GM18909 (cell line): ENCODE measurements around the gene NRXN2.

Experiments
- ATAC-seq: cut with Tn5 transposase; IDR thresholded peaks from one replicate; pipeline ENCODE4 v1.9.1; 2021; ENCODE audit warnings: mild to moderate bottlenecking; ENCODE audit not compliant: unreplicated experiment, poor library complexity

NRXN2 gene

GRCh38 chr11:64641596-64642417 is 81.2 kb downstream of the NRXN2 start:
- ATAC-seq, result no peak

DNA sequence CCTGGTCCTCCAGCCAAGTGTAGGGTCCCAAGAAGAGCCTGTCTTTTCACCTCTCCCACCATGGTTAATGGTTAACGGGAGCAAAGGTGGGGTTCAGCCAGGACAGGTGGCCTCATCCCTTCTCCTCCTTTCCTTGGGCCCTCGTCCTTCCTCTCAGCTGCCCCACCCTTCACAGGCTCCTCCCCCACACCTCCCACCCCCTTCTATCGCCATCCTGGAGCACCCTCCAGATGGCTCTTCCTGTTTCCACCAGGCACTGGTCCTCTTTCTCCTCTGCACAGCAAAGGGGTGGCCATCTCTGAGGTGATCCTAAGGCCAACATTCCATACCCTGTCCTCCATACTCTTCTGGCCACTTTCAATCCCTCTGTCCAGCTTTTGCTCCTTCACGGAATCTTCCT is 83.1 kb downstream of the NRXN2 start:
- no peak for ATAC-seq

DNA sequence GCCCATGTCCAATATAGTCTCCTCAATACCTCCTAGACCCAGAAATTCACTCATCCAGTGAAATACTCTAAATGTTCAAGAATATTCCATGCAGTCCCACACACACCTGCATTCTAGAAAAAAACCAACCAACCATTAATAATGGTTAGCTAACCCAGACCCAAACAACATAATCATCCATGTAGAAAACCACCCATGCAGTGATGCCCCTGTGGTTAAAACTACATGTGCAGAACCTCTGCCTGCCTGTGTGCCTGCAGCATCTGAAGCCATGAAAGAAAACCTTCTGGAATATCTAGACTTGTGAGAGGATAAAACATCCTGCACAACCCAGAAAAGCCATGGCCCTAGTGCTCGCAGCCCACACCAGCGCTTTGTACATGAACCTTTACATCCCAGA is 84.2 kb downstream of the NRXN2 start:
- no peak for ATAC-seq

- ATAC-seq, result no peak
Measured at GRCh38 chr11:64638018-64638665, 84.9 kb downstream of the NRXN2 start.

- no peak for ATAC-seq
Measured at GRCh38 chr11:64637334-64638017, 85.5 kb downstream of the NRXN2 start.

GRCh38 chr11:64633555-64634159 is 89.3 kb downstream of the NRXN2 start:
- no peak for ATAC-seq

- ATAC-seq, result no peak
Measured at GRCh38 chr11:64632654-64633053, 90.3 kb downstream of the NRXN2 start.

DNA sequence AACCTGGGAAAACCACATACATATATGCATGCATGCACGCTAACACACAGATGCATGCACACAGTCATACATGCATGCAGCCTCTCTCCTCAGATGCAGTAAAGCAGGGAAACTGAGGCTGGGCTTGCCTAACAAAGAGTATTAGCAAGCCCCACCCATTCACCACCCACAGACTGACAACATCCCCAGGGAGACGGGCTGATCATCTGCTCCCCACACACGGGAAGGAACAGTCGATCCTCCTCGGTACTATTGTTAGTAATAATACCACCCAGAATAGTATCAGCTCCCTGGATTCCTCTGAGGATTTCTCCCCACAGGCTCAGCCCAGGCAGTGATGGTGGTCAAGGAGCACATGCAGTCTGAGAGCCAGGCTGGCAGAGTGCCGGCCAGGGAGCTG is 90.8 kb downstream of the NRXN2 start:
- no peak for ATAC-seq

- ATAC-seq, result no peak
Measured at GRCh38 chr11:64631675-64632074, 91.3 kb downstream of the NRXN2 start.

DNA sequence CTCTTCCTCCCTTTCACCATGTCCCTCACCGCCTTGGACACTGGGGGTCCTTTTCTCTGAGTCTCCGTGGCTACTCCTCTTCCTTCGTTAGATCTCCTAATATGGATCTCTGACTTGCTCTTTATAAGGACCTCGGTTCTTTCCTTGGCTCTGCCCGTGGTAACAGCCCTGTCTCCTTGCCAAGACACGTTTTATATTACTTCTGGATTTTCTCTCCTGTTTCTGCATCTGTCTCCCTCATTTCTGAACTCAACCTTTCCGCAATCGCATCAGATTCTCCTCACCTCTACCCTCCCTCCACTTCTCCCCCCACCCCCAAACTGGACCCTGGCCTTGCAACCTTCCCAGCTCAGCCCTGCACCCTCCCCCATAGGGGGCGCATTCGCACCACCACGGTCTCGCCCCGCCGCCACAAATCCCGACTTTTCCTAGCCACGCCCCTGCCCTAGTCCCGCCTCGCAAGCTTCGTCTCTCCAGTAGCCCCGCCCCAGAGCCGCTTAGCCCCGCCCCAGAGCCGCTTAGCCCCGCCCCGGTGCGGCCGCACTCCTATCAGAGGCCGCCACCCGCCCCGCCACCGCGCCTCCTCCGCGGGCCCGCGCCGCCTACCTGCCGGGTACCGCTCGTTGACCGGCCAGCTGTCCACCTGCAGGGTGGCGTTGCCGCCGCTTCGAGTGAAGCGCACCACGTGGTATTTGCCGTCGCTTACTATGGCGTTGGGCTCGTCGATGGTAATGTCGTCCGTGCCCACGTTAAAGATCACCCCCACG is 93.0 kb downstream of the NRXN2 start:
- no peak for ATAC-seq

GRCh38 chr11:64629103-64629502 is 93.9 kb downstream of the NRXN2 start:
- ATAC-seq, result no peak

- no peak for ATAC-seq
Measured at GRCh38 chr11:64628596-64628995, 94.4 kb downstream of the NRXN2 start.

DNA sequence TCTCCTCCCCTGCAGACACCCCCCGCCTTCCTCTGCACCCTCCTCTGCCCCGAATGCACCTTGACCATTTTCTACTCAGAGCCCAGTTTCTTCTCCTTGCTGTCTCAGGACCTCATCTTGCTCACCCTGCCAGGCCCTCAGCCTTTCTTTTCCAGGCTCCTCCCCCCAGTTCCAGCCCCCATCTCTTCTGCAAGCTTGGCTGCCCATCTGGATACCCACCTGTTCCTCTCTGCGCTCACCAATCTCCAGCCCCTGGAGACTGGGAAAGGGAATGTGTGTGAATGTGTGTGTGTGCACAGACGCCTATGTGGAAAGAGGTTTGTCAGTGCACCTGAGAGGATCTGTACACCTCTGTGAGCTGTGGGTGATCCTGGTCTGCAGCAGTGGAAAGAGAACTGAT is 95.6 kb downstream of the NRXN2 start:
- ATAC-seq, result no peak

GRCh38 chr11:64626637-64627036 is 96.4 kb downstream of the NRXN2 start:
- ATAC-seq, result no peak

DNA sequence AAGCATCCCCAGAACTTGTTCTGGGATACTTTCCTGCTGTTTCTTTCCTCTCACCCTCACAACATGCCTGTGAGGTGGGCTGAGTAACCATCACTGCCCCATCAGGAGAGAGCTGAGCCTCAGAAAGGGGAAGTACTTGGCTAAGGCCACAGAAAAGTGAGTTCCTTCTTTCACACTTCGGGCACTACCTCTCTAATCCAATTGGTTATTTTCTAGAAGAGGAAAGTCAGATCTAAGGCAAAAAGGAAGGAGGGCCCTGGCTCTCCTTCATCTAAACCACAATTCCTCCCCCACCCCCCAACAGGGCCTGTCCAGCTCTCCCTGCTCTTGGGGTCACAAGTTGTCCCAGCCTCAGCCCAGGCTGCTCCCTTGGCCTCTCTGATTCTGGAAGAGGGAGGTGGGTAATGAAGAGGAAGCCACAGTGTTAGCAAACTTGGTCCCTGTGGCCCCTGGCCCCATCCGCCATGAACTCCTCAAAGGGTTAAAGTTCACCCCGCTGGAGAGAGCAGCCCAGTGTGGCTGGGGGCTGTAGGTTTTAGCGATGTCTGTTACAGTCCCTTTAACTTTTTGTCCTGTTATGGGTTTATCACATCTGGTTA is 98.0 kb downstream of the NRXN2 start:
- ATAC-seq, result no peak

GRCh38 chr11:64622681-64623080 is 100.3 kb downstream of the NRXN2 start:
- no peak for ATAC-seq

DNA sequence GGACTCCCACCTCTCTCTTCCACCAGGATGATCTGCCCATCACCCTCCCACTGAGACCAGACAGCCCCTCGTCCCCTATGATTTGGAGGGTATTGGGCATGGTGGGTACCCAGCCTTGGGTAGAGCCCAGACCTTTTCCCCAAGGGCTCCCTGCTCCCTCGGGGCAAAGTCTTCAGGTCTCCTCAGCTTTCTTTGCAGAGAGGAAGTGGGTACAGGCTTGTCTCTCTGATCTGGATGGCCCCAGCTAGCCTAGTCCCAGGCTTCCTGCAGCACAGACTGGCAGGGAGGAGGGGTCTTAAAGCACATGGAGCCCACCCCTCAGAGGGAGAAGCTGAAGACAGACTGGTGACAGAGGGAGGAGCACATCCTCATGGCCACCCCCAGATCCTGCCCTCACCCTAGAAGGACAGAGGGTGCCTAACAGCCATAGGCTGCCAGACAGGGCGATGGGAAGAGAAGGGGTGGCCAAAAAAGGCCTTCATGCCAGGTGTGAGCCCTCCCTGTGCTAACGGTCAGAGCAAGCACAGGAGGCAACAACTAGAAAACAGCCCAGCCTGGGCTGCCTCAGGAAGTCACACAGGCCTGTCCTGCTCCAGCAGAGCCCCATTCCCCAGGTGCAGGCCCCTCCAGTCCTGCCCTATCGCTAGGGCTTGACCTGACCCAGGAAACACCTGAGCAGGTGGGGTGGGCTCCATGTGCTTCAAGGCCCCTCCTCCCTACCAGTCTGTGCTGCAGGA is 101.5 kb downstream of the NRXN2 start:
- ATAC-seq, result no peak

DNA sequence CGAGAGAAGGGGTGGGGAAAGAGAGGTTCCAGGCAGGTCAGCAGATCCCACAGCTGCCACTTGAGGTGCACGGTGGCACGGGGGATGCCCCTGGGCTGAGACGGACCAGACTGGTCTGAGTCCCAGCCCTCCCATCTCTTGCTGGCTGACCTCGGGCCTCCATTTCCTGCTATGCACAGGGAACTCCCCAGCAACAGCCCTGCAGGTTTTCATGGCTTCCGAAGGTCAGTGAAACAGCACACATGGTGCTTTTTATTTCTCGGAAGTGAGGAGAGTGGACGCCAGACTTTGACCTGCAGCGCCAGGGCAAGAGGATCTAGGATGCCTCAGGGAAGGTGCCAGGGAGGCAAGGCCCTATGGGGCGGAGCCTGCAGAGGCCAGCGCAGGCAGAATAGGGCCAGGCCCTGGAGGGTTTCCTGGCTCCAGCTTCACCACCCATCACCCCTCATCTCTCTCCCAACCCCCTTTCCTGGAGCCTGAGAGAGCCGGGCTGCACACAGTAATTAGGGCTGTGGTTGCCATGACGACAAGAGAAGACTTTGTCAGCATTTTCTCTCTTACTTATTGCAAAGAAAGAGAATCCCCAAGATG is 102.5 kb downstream of the NRXN2 start:
- no peak for ATAC-seq
